Brain microvascular endothelial cell (primary cell): ENCODE data around the gene PRPF4.

Source experiments
- DNase-seq: peaks from one replicate; pipeline ENCODE4 v3.0.0-alpha.2; 2020
- H3K27ac ChIP-seq: fragments of 250-450 bp; sonication (Bioruptor Pico); 2 replicates; pipeline ENCODE4 v1.5.1; 2020; ENCODE audit warnings: mild to moderate bottlenecking, moderate library complexity
- H3K27me3 ChIP-seq: fragments of 250-450 bp; sonication (Bioruptor Pico); replicated peaks from 2 replicates; pipeline ENCODE4 v1.5.1; 2020; ENCODE audit warnings: mild to moderate bottlenecking
- H3K36me3 ChIP-seq: fragments of 250-450 bp; sonication (Bioruptor Pico); replicated peaks from 2 replicates; pipeline ENCODE4 v1.5.1; 2020; ENCODE audit warnings: mild to moderate bottlenecking
- H3K4me3 ChIP-seq: 2 replicates; pipeline ENCODE4 v1.5.1; 2011; ENCODE audit warnings: low read depth, mild to moderate bottlenecking, control low read depth, low read length, moderate library complexity
- CTCF ChIP-seq: IDR thresholded peaks from 2 replicates; pipeline ENCODE4 v1.5.1; 2011; ENCODE audit warnings: low read depth, mild to moderate bottlenecking, moderate library complexity, low read length, control low read depth, inconsistent platforms; ENCODE audit errors: missing control alignments
- in situ Hi-C: cut with HindIII; loops from 2 replicates; pipeline ENCODE4 v1.10.0; 2017; ENCODE audit warnings: low sequenced_read_pairs, low pct_ligation_motif_present

The PRPF4 gene

GRCh38 chr9:113299800-113300292 is 24.4 kb downstream of the PRPF4 start:
- Histone ChIP-seq H3K27ac (no peak overlapping the region), H3K27me3 (no peaks in the 10 kb centered on the region), H3K36me3 (no peaks in the 10 kb centered on the region), H3K4me3 (no peak overlapping the region)
- no peak for TF ChIP-seq CTCF
- in situ Hi-C loops, result no loop called here
- no peak for DNase-seq

- Histone ChIP-seq H3K4me3 (no peak overlapping the region), H3K27ac (no peak overlapping the region), H3K27me3 (no peaks in the 10 kb centered on the region), H3K36me3 (no peaks in the 10 kb centered on the region)
- in situ Hi-C loops, result no loop called here
- no peak for TF ChIP-seq CTCF
- DNase-seq, result no peak
Measured at GRCh38 chr9:113301548-113301947, 26.1 kb downstream of the PRPF4 start.

GRCh38 chr9:113302792-113303418 is 27.4 kb downstream of the PRPF4 start, which contains the start of gene RNF183:
Gene RNF183, minus strand, starts transcription at chr9:113303376. Its CDS starts 5,192 bp downstream, at chr9:113298184.
- Histone ChIP-seq H3K4me3 (no peak within 1 kb of the TSS), H3K36me3 (no peaks in the 10 kb centered on the region), H3K27me3 (no peaks in the 10 kb centered on the region), H3K27ac (no peak within 1 kb of the TSS)
- in situ Hi-C loops, result no loop called here
- TF ChIP-seq CTCF, result no peak
- no peak for DNase-seq

GRCh38 chr9:113306566-113306965 is 31.1 kb downstream of the PRPF4 start:
- H3K36me3 ChIP-seq, result no peaks in the 10 kb centered on the region
- H3K27me3 ChIP-seq, result no peaks in the 10 kb centered on the region
- no peak for DNase-seq
- H3K27ac ChIP-seq, result no peak overlapping the region
- no peak overlapping the region for H3K4me3 ChIP-seq
- in situ Hi-C loops, result no loop called here
- no peak for TF ChIP-seq CTCF

- Histone ChIP-seq H3K27ac (no peak overlapping the region), H3K4me3 (no peak overlapping the region), H3K36me3 (no peaks in the 10 kb centered on the region), H3K27me3 (no peaks in the 10 kb centered on the region)
- no peak for TF ChIP-seq CTCF
- no peak for DNase-seq
- in situ Hi-C loops, result no loop called here
Measured at GRCh38 chr9:113307396-113307975, 32.0 kb downstream of the PRPF4 start.
